ENCODE measurements around the gene POU6F2. TPM values are rescaled to one million over a fixed set of nuclear protein-coding genes. Genes with fewer than 3 reads are reported as not detected.

Gene POU6F2
- total and polyA plus RNA-seq, 9 of the 15 experiments (the other 6 are each of a cell fraction or from before 2014, with no cell fraction given), result 0.29 to 1.5 (median 0.96) TPM

DNA sequence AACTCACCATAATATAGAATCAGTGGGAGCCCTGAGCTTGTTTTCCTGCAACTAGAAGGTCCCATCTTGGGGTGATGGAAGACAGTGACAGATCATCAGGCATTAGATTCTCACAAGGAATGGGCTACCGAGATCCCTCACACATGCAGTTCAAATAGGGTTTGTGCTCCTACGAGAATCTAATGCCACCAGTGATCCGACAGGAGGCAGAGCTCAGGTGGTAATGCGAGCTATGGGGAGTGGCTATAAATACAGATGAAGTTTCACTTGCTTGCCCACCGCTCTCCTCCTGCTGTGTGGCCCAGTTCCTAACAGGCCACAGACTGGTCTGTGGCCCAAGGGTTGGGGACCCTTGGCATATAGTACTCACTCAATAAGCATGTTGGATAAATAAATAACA is 93.4 kb downstream of the POU6F2 start (continued):
- TF ChIP-seq, protein P1, sequence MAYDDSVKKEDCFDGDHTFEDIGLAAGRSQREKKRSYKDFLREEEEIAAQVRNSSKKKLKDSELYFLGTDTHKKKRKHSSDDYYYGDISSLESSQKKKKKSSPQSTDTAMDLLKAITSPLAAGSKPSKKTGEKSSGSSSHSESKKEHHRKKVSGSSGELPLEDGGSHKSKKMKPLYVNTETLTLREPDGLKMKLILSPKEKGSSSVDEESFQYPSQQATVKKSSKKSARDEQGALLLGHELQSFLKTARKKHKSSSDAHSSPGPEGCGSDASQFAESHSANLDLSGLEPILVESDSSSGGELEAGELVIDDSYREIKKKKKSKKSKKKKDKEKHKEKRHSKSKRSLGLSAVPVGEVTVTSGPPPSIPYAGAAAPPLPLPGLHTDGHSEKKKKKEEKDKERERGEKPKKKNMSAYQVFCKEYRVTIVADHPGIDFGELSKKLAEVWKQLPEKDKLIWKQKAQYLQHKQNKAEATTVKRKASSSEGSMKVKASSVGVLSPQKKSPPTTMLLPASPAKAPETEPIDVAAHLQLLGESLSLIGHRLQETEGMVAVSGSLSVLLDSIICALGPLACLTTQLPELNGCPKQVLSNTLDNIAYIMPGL (CRISPR knock-in tag; IDR thresholded peaks at IDR 0.05), result no peak
- no peak for TF ChIP-seq SRSF3 (IDR thresholded peaks at IDR 0.05; ENCODE audit: insufficient read depth, low read length)

DNA sequence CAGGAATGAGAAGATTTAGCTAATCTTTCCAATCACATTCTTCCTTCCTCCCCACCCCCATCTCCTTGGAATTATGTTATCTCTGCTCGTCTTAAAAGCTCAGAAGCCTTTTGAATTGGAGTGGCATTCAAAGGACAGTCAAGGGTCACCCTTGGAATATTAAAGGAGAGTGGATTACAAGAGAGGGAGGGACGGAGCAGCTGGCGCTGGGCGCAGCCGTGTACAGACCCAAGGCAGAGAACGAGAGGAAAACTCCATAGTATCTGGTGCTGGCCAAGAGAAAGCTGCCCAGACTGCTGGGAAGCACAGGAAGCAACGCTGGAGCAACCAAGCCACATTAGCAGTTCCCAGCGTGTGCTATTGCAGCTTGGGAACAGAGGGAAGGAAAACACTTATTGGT is 95.7 kb downstream of the POU6F2 start:
- intact Hi-C loops (cut with micrococcal nuclease) (no loop called here), in situ Hi-C loops (cut with MboI) (no loop called here)
- Histone ChIP-seq H3K9ac (ENCODE audit: insufficient read depth in 1 of 2, low read depth in 2 of 2, low read length in 2 of 2) (no peak overlapping the region), H2AFZ (ENCODE audit: low read depth, low read length) (no peak overlapping the region), H3K9me3 (replicated peaks; ENCODE audit: control insufficient read depth, insufficient read depth, low read depth, low read length) (no peaks in the 10 kb centered on the region), H3K4me1 (replicated peaks in 1 of 2; ENCODE audit: control insufficient read depth in 2 of 2, insufficient read depth in 2 of 2, low read length in 2 of 2) (no peaks in the 10 kb centered on the region), H3K79me2 (ENCODE audit: control insufficient read depth, insufficient read depth, low read length) (no peaks in the 10 kb centered on the region), H3K4me3 (no peak overlapping the region), H3K36me3 (ENCODE audit: control insufficient read depth, insufficient read depth, low read length) (no peaks in the 10 kb centered on the region), H3K4me2 (ENCODE audit: insufficient read depth, low read length) (no peak overlapping the region), H3K27me3 (ENCODE audit: control insufficient read depth in 2 of 2, insufficient read depth in 2 of 2, low read length in 2 of 2) (peaks cover 8 to 10% of the 10 kb centered on the region in 2 experiments; a peak in 3 of 5 replicates), H3K27ac (ENCODE audit: extremely low read depth, low read depth, low read length) (no peak overlapping the region), H4K20me1 (replicated peaks; ENCODE audit: control insufficient read depth, insufficient read depth, low read length) (peaks cover 8% of the 10 kb centered on the region), H3K9me1 (ENCODE audit: control insufficient read depth, insufficient read depth, low read length) (no peaks in the 10 kb centered on the region)
- ATAC-seq (no peak), FAIRE-seq (no peak), DNase-seq (ENCODE audit: extremely low read depth in 1 of 4, low spot score in 3 of 4) (no peak)
- CTCF ChIA-PET (ENCODE audit: low intra/inter-chr PET ratio), result no interaction called here
- BruUV-seq (replicated peaks), result no TSS peak
- POLR2A ChIA-PET, result interaction anchor here (1.1 kb wide), 1 partner anchor 19 kb away, joined by 3 read pairs; no protein-coding TSS in a partner anchor
- 0% methylated on average over 8 of the region's 8 CpGs for WGBS (ENCODE audit: insufficient coverage, low coverage, missing lambda C conversion rate)
- TF ChIP-seq, protein P2, sequence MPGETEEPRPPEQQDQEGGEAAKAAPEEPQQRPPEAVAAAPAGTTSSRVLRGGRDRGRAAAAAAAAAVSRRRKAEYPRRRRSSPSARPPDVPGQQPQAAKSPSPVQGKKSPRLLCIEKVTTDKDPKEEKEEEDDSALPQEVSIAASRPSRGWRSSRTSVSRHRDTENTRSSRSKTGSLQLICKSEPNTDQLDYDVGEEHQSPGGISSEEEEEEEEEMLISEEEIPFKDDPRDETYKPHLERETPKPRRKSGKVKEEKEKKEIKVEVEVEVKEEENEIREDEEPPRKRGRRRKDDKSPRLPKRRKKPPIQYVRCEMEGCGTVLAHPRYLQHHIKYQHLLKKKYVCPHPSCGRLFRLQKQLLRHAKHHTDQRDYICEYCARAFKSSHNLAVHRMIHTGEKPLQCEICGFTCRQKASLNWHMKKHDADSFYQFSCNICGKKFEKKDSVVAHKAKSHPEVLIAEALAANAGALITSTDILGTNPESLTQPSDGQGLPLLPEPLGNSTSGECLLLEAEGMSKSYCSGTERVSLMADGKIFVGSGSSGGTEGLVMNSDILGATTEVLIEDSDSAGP (CRISPR knock-in tag; IDR thresholded peaks at IDR 0.05), result no peak
- no peak for TF ChIP-seq DIDO1 (tag; IDR thresholded peaks at IDR 0.05; ENCODE audit: low read depth)
- TF ChIP-seq, protein P3, sequence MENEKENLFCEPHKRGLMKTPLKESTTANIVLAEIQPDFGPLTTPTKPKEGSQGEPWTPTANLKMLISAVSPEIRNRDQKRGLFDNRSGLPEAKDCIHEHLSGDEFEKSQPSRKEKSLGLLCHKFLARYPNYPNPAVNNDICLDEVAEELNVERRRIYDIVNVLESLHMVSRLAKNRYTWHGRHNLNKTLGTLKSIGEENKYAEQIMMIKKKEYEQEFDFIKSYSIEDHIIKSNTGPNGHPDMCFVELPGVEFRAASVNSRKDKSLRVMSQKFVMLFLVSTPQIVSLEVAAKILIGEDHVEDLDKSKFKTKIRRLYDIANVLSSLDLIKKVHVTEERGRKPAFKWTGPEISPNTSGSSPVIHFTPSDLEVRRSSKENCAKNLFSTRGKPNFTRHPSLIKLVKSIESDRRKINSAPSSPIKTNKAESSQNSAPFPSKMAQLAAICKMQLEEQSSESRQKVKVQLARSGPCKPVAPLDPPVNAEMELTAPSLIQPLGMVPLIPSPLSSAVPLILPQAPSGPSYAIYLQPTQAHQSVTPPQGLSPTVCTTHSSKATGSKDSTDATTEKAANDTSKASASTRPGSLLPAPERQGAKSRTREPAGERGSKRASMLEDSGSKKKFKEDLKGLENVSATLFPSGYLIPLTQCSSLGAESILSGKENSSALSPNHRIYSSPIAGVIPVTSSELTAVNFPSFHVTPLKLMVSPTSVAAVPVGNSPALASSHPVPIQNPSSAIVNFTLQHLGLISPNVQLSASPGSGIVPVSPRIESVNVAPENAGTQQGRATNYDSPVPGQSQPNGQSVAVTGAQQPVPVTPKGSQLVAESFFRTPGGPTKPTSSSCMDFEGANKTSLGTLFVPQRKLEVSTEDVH (IDR thresholded peaks at IDR 0.05; ENCODE audit: low read depth, partially characterized antibody), result no peak
- TF ChIP-seq, protein P4, sequence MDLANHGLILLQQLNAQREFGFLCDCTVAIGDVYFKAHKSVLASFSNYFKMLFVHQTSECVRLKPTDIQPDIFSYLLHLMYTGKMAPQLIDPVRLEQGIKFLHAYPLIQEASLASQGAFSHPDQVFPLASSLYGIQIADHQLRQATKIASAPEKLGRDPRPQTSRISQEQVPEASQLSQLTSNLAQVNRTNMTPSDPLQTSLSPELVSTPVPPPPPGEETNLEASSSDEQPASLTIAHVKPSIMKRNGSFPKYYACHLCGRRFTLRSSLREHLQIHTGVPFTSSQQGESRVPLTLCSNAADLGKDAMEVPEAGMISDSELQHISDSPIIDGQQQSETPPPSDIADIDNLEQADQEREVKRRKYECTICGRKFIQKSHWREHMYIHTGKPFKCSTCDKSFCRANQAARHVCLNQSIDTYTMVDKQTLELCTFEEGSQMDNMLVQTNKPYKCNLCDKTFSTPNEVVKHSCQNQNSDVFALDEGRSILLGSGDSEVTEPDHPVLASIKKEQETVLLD (IDR thresholded peaks at IDR 0.05), result no peak
- TF ChIP-seq HNRNPUL1 (IDR thresholded peaks at IDR 0.05; ENCODE audit: low read length), result no peak
- TF ChIP-seq ZNF75A (CRISPR knock-in tag; IDR thresholded peaks at IDR 0.05), result no peak
- TF ChIP-seq PML (IDR thresholded peaks at IDR 0.05; ENCODE audit: low read length), result no peak
- TF ChIP-seq NFE2 (IDR thresholded peaks at IDR 0.05; ENCODE audit: low read depth), result no peak
- no peak for TF ChIP-seq POU5F1 (IDR thresholded peaks at IDR 0.05; ENCODE audit: borderline replicate concordance, low read depth, low read length, partially characterized antibody)
- TF ChIP-seq TGIF2 (CRISPR knock-in tag; IDR thresholded peaks at IDR 0.05), result no peak
